ENCODE measurements around the gene RHOF.
A peak's percentile ranks its signal among the peaks of the same experiment; 100 is the strongest.

DNA sequence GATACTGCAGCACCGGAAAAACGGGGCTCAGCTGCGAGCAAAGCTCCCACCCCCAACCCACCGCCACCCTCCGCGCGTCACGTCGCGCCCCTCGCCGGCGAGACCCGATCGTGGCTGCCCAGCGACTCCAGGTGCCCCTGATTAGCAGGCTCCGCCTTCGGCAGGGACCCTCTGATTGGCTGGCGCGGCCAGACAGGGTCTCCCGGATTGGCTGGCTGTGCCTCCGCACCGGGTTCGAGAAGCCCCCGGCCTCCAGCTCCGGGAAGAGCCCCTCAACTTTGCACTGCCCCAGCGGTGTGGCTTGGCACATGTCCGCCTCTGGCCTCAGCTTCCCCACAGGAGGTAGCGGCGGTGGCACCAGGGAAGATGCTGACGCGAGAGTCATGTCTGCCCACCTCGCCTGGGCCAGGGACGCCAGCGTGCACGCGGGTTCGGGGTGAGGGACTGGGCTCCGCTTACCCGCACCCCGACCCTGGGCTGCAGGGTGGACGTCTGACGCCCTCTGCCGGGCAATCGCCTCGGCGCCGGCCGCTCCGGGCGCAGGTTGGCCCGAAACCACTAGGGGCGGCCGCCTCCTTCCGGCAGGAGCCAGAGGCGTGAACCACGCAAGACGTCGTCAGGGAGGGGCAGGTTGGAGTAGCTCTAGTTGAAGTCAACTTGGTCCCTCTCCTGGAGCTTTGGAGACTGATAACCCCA lies 498 bp upstream of the RHOF start:
- TF ChIP-seq CTCF (IDR thresholded peaks at IDR 0.05) (peak; percentile 98 to 100 (median 100)), POLR2AphosphoS5 (IDR thresholded peaks at IDR 0.05) (peak; percentile 90), POLR2A (IDR thresholded peaks at IDR 0.05) (peak; percentile 37)

All from prostate gland (tissue), 2 donors.